ENCODE results near the gene LCE2D.
A peak's percentile ranks its signal among the peaks of the same experiment; 100 is the strongest.

Gene LCE2D

DNA sequence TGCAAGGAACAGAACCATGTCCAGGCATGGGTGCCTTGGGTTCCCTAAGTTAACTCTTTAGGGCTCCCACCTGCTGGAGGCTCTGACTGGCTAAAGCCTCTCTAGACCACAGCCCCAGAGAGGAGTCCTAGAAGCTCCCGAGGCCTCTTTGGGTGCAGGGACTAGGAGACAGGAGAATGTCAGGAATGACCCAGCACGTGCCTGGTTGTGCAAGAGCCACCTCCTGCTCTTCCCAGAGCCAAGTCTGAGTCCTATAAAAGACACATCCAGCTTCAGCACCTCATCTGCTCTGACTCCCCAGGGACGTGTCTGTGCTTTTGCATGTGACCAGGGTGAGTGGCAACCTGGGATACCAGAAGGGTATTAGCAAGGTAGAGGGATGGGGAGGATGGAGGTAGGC lies at the start of gene LCE2D:
TSS of gene LCE2D (plus strand) at position 283 of the 400 bp plus-strand sequence. CDS start 726 bp downstream, outside the sequence.
- no peak for DNase-seq (ENCODE audit: low read depth)

GRCh38 chr1:152613511-152613910 lies 49.7 kb upstream of the LCE2D start, which contains the start of gene LCE3B:
LCE3B (plus strand) TSS chr1:152613811; CDS start chr1:152613811, 0 bp downstream.
- no peak within 1 kb of the TSS for H3K4me3 ChIP-seq (ENCODE audit: low read depth, low read length)
- TF ChIP-seq, protein P1, sequence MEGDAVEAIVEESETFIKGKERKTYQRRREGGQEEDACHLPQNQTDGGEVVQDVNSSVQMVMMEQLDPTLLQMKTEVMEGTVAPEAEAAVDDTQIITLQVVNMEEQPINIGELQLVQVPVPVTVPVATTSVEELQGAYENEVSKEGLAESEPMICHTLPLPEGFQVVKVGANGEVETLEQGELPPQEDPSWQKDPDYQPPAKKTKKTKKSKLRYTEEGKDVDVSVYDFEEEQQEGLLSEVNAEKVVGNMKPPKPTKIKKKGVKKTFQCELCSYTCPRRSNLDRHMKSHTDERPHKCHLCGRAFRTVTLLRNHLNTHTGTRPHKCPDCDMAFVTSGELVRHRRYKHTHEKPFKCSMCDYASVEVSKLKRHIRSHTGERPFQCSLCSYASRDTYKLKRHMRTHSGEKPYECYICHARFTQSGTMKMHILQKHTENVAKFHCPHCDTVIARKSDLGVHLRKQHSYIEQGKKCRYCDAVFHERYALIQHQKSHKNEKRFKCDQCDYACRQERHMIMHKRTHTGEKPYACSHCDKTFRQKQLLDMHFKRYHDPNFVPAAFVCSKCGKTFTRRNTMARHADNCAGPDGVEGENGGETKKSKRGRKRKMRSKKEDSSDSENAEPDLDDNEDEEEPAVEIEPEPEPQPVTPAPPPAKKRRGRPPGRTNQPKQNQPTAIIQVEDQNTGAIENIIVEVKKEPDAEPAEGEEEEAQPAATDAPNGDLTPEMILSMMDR (IDR thresholded peaks at IDR 0.05; ENCODE audit: control insufficient read depth, extremely low read depth, insufficient read depth), result no peak
- no peak for DNase-seq (ENCODE audit: low read depth)

More for the DNA sequence above, at the start of gene LCE2D:
- no peak within 1 kb of the TSS for H3K4me3 ChIP-seq (ENCODE audit: low read depth, low read length)
- TF ChIP-seq, protein P1 (IDR thresholded peaks at IDR 0.05; ENCODE audit: control insufficient read depth, extremely low read depth, insufficient read depth), result no peak

DNA sequence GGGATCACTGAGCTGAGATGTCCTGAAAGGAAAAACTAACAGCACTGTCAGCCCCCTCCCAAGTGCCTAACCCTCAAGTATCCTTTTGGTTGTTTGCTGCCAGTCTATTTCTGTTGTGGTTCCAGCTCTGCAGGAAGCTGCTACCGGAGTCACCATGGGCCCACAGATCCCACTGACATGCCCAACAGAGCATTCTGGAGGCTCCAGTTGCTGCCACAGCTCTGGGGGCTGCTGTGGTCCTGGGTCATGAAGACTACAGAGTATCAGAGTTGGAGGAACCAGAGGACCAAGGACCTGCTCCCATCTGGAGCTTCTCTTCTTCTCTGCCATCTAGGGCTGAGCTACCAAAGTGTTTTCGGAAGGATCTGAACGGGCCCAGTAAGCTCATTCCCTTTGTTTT lies 41.2 kb upstream of the LCE2D start:
- TF ChIP-seq, protein P1 (IDR thresholded peaks at IDR 0.05; ENCODE audit: control insufficient read depth, extremely low read depth, insufficient read depth), result no peak
- DNase-seq (ENCODE audit: low read depth), result no peak
- H3K4me3 ChIP-seq (ENCODE audit: low read depth, low read length), result no peak overlapping the region

- no peak for DNase-seq (ENCODE audit: low read depth)
- TF ChIP-seq, protein P1 (IDR thresholded peaks at IDR 0.05; ENCODE audit: control insufficient read depth, extremely low read depth, insufficient read depth), result no peak
- no peak within 1 kb of the TSS for H3K4me3 ChIP-seq (ENCODE audit: low read depth, low read length)
Measured at GRCh38 chr1:152622803-152623202, 40.4 kb upstream of the LCE2D start, which contains the start of gene LCE3A. LCE3A (minus strand) TSS chr1:152623103; CDS start chr1:152623103, 0 bp downstream.

DNA sequence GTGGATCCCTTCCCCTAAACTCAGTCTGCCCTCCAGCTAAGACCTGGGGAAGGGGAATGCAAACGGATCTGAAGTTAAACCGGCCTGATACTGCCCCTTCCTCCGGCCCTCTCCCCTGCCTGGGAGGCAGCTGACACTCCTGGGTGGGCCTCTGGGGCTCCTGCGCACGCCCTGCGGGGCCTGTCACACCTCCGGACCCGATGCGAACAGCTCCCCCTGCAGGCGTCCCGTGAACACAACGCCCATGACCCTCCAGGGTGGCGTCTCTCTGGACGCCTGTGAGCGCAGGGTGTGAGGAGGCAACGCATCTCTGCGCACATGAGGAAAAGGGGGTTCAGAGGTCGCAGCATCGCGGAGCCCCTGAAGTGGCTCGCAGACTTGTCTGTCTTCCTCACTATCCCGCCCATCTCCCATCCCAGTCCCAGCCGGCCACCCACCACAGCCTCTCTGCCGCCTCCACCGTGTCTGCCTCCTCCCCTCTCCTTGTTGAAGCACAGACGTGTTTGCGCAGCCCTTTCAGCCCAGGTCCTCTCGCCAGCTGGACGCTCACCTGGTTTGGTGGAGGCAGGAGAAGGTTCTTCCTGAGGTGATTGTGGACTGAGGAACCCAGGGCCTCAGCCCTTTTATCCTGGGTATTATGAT lies 39.9 kb upstream of the LCE2D start:
- no peak overlapping the region for H3K4me3 ChIP-seq (ENCODE audit: low read depth, low read length)
- TF ChIP-seq, protein P1 (IDR thresholded peaks at IDR 0.05; ENCODE audit: control insufficient read depth, extremely low read depth, insufficient read depth), result peak; percentile 23
- DNase-seq (ENCODE audit: low read depth), result no peak

GRCh38 chr1:152626744-152627143 lies 36.4 kb upstream of the LCE2D start:
- TF ChIP-seq, protein P1 (IDR thresholded peaks at IDR 0.05; ENCODE audit: control insufficient read depth, extremely low read depth, insufficient read depth), result no peak
- DNase-seq (ENCODE audit: low read depth), result no peak
- H3K4me3 ChIP-seq (ENCODE audit: low read depth, low read length), result no peak overlapping the region

DNA sequence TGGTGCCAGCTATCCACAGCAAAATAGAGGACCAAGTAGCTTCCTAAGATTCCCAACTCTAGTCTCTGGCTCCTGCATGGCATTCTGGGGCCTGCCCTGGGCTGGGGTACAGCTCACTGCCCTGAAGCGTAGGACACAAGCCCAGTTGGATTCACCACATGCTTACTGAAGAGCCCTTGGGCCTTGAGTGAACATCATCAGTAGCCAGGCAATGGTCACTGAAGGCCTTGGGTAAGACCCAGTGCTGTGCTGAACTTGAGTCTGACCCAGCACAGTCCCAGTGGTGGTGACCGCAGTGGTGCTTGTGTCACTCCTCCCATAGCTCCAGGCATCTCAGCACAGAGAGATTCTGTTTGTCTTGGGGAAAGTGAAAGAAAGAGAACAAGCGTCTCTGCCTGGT lies 32.6 kb upstream of the LCE2D start:
- H3K4me3 ChIP-seq (ENCODE audit: low read depth, low read length), result no peak overlapping the region
- no peak for DNase-seq (ENCODE audit: low read depth)

More for the DNA sequence above, 32.6 kb upstream of the LCE2D start:
- TF ChIP-seq, protein P1 (IDR thresholded peaks at IDR 0.05; ENCODE audit: control insufficient read depth, extremely low read depth, insufficient read depth), result no peak

Measured in LNCaP clone FGC (cell line).